Lung microvascular endothelial cell (primary cell): ENCODE results near the gene MAP2K4. TPM values are rescaled to one million over a fixed set of nuclear protein-coding genes. Genes with fewer than 3 reads are reported as not detected.
"Not testable (repeated sequence)": the region's sequence is repeated elsewhere in the genome, so short reads cannot be mapped to it uniquely, and the experiment has no call there.

ENCODE experiments used
- DNase-seq, 2 donors: peaks; one replicate each; pipeline versions ENCODE4 v3.0.0 to v3.0.0-alpha.2; 2010; ENCODE audit warnings: low read depth in 2 of 2
- total RNA-seq: library from RNA; depleted of rRNA; stranded (reverse); fragments of >200 nt; gene quantifications from 2 replicates; pipeline ENCODE4 v1.2.1, GENCODE V29; 2014

MAP2K4 gene
- total RNA-seq, result 22.2 and 22.4 TPM in 2 replicates

DNA sequence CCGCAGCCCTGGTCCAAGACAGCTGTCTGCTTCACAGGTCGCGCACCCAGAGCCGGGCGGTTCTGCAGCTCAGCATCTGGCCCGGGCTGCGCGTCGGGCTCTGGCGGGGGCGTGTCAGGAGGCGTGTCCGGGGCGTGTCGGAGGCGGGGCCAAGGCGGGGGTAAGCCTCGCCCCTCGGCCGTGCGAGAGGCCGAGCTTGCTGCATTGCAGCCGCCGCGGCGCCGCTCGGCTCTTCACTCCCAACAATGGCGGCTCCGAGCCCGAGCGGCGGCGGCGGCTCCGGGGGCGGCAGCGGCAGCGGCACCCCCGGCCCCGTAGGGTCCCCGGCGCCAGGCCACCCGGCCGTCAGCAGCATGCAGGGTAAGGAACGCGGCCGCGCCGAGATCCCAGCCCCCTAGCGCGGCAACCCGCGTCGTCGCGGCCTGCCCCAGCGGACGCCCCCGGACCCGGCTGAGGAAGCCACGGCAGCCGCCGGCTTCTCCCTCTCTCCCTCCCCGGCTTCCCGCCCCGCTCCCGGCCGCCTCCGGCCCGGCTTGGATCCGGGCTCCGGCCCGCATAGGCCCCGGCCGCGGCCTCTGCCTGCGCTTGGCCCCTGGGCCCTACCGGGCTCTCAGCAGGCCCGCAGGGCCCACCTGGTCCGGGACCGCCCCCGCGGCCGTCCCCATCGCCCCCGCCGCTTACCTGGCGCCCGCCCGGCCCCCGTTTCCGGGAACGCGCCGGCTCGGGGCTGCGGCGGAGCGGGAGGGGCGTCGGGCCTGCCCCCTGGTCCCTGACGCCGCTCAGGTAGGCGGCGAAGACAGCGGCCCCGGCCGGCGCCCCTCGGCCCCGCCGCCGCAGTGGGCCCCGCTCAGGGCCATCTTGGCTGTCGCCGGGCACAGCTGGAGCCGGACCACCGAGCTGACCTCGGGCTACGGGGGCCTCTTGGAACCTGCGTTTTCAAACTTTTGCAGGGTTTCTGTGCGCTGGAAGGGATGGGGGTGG lies at the start of gene MAP2K4:
MAP2K4 (plus strand) TSS at position 236 of the 981 bp plus-strand sequence; CDS start at position 246, 10 bp downstream.
- DNase-seq, result peak; percentile 91 to 93

DNA sequence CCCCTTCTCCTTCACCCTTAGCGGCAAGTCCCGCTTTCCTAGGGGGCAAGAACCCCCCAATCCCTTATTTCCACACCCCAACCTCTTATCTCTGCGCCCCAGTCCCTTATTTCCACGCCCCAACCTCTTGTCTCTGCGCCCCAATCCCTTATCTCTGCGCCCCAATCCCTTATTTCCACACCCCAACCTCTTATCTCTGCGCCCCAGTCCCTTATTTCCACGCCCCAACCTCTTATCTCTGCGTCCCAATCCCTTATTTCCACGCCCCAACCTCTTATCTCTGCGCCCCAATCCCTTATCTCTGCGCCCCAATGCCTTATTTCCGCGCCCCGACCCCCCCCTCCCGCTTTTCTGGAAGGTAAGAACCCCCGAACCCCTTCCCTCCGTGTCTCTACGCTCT lies 47.9 kb upstream of the MAP2K4 start:
- not testable (repeated sequence) for DNase-seq

DNA sequence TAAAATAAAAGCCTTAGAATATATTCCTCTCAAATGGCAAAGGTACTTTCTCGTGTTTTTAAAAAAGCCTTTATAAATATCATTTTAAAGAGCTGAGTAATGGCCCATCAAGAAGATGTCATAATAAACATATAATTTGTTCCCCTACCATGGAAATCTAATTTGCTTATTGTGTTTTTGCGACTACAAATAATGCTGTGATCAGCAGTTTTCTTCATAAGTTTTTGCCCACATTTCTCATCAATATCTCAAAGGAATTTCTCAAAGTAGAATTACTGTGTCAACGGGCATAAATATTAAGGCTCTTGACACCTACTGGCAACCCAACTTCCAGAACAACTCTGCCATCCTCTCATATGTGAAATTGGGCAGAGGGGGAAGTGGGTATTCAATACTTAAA lies 40.9 kb upstream of the MAP2K4 start:
- DNase-seq, result no peak

DNA sequence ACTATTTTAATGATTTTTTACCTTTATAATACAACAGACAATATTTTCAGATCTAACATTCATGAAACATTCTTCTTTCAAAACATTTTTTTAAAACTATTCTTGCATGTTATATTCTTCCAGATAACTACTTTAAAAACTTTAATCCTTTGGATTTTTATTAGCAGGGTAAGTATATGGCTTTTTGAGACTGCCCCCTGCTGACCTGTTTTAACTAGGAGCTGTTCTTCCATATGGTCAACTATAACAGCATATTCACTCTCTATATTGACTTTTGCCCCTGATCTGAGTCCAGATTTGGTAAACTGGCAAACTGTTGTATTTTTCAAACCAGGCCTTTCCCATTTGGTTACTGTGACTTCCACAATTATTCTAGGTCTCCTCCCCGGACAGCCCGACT lies 39.9 kb upstream of the MAP2K4 start:
- peak; percentile 8 to 16 for DNase-seq

DNA sequence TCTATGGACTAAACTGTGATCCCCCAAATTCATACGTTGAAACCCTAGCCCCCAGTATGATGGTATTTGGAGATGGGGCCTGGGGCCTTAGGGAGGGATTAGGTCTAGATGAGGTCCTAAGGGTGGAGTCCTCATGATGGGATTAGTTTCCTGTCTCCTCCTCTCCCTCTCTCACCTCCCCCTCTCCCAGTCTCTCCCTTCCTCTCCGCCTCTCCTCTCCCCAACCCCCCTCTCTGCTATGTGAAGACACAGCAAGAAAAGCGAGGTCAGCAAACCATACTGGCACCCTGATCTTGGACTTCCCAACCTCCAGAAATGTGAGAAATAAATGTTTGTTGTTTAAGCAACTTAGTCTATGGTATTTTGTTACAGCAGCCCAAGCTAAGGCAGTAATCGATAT lies 38.8 kb upstream of the MAP2K4 start:
- no peak for DNase-seq

DNA sequence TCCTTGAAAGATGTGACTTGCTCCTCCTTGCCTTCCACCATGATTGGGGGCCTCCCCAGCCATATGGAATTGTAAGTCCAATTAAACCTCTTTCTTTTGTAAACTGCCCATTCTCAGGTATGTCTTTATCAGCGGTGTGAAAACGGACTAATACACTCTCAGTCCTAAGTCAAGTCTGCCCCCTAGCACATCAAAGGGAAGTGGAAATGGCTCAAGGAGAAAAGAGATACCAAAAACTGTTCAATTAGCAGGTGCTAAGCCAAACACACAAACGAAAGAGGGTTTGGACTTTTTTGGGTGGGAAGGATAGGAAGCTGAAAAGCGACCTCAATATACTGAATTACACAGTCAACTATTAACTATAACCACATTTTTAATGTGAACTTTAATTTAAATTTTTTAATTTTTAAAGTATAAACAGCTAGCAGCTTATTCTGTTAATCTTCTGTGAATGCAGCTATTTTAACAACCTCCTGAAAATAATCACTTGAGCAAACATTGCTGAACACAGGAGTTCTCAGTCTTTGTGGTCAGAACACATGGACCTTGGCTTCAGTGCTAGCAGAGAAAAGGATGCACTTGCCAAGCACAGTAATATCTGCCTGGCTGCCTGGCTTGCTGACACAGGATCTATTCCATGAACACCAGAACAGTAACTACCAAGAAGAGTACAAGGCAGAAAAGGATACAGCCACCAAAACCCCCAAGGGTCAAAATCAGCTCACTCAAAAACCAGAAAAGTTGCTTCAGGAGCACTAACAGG lies 34.3 kb upstream of the MAP2K4 start:
- no peak for DNase-seq

DNA sequence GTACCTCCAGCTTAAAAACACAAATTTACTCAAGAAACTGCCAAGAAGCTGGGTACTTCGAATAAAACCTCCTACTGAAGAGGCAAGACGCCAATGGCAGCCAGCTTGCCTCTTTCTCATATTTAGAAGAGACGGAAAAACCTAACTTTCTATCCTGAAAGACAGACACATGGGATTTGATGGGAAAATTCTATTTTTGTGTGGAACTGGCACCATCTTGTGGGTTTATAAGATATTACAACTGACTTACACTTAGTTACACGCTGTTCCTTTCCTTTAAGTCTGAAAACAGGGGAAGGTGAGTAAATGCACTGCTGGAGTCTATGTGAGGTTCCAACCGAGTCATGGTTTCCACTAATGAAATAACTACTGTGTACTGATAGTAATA lies 33.7 kb upstream of the MAP2K4 start:
- peak; percentile 62 for DNase-seq

DNA sequence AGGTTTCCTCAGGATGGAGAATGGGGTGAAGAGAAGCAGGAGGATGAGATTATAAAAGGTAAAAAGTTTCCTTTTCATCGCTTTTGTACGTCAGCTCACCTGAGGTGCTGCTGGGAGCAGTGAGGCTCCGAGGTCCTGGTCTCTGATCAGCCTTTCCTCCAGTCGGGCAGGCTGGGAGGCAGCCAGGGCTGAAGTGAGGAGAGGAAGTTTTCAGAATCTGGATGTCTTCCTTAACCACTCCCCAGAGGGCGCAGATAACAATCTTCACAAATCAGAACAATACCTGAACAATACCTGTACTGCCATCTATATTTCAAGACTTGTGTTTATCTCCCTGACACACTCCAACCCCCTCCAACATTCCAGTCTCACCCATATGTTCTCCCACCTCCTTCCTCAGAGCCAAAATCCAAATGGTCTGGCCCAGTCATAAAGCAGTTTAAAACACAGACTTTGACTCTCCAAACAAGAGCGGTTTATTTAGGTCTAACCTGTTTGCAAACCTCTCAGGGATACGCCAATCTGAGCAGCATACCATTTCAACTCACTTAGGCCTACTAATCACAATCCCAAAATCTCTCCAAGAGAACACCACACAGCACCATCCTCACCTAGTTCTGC lies 30.2 kb upstream of the MAP2K4 start:
- DNase-seq, result no peak

DNA sequence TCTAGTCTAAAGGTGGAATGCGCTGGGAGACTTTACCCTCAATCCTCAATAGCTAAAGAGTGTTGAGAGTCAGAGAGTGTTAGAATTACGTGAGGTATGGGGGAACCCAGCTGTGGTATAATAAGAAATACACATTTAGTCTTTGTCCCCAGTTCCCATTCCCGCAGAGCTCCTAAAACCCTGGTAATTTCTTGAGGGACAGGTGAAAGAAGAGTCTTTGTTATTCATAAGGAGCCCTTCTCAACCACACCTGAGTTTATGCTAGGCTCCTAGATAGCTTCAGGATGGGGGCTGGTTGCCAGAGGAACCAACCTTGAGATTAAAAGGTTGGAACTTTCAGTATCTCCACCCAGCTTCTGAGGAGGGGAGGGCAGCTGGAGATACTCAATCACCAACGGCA lies 29.2 kb upstream of the MAP2K4 start:
- no peak for DNase-seq

DNA sequence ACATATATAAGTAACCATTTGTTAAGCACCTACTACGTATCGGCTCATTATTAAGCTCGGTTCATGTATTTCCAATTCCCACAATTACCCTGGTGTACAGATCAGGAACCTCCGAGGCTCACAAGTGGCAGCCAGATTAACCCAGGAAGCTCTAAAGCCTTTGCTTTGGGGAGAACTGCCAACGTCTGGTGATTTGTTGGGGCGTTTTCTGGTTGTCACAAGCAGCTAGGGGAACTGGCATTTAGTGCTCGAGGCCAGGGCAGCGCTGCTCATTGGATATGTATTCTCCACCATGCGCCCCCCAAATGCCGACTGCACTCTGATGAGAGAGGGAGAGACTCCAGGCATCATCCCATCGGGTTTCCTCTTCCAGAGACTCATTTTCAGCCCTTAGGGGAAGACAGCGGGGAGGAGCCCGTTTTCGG lies 23.9 kb upstream of the MAP2K4 start:
- peak; percentile 38 to 43 for DNase-seq

DNA sequence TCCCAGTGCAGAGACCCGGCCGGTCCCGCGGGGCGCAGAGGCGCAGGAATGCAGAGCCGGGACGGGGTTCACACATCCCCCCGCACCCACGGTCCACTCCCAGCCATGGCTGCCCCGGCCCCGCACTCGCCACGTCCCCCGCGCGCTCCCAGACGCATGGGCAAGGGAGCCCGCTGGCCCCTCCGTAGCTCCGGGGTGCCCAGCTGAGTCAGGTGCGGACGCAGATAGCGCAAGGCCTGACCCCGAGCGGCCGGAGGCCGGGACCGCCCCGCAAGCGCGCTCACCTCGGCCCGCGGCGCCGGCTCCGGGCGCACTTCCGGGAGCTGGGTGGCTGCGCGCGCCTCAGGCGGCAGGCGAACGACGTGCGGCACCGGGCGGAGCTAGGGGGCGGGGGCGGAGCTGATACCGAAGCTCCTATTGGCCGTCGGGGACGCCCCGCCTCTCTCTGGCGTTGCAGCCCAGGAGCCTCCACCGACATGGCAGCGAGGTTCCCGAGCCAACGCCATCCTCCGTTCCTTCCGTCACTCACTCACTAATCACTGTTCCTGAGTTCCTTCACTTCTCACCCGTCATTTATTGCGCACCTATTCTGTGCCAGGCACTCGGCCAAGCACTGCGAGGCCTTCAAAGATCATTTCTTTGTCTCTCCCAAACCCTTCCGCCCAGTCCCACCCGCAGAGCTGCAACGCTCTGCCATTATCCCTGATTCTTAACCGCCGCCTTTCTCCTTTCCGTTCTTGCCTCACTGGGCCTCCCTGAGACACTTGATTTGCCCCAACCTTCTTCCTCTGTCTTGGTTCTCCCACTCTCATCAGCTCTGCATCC lies 23.3 kb upstream of the MAP2K4 start, which contains the start of gene ZNF18:
ZNF18 (minus strand) TSS at position 329 of the 825 bp plus-strand sequence. CDS start 4,646 bp downstream, outside the sequence.
- peak; percentile 96 to 97 for DNase-seq

DNA sequence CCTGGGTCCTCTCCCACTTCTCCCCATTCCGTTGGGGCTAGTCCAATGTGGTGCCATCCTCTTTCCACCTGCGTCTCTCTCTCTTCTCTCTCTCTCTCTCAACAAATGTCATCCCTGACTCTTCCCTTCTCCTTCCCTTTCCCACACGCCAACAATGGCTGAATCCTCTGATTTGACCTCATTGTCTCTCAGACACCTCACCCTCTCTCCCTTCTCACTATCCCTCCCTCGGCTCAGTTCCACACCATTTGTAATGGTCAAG lies 22.8 kb upstream of the MAP2K4 start:
- DNase-seq, result peak in 1 of 2 donors; percentile 2

DNA sequence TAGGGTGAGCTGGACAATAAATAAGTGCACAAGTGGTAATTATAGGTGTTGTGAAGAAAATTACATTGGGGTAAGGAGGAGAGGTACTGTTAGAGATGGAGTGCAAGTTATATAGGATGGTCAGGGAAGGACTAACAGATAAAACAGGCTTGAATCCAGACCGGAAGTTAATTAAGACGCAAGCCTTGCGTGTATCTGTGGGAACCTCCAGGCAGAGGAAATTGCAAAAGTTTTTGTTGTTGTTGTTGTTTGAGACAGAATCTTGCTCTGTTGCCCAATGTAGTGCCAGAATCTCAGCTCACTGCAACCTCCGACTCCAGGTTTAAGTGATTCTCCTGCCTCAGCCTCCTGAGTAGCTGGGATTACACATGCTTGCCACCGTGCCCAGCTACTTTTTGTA lies 21.0 kb upstream of the MAP2K4 start:
- DNase-seq, result peak in 1 of 2 donors; percentile 8

DNA sequence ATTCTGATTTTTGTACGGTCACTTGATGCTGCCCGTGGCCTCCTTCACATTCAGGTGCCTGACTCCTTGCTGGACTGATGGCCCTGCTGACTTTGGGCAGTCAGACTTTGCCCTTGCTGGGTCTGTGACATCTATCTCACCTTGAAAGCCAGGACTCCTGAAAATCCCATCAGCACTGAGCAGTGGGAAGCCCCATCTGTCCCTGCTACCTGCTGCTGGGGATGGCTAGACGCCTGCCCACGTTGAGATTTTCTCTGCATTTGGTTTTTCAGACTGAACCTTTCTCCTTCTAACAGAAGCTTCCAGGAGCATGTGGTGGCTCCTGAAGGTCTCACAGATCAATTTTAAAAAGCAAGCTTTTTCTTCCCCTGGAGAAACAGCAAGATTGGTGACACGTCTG lies 13.2 kb upstream of the MAP2K4 start:
- no peak for DNase-seq

DNA sequence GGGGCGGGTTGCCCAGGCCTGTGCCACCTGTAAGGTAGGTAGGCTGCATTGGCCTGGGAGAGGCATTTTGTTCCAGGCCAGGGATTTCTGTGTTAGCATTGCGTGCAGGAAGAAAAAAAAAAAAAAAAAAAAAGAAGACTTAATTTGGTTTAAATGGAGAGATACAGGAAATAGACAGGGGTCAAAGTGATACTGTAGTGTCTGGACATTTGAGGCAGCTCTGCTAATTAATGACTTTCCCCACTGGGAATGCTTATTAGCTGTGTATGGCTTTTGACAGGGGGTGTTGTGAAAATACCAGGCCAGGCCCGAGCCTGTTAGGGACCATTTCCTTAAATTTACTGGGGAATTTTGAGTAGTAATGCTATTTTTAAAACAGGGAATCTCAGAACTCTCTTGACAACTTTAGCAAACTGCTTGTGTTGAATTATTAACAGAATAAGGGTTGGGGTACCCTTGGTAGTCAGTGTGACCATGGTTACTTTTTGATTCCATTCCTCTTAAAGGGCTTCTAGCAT lies 1.0 kb downstream of the MAP2K4 start:
- no peak for DNase-seq

DNA sequence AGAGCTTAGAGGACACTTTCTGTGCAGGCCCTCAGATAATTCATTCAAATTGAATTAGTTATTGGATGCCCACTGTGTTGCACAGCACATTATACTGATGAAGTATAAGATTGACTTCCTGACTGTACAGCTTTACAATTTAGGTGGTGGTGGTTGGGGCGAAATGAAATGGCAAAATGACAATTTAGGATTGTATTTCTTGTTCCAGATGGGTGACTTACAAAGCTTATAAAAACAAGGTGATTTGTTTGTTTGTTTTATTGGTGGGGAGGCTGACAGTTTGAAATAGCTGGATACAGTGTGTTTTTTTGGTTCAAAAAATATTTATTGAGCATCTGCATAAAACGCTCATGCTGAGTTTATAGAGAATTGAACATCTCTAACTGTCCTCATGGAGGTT lies 1.6 kb downstream of the MAP2K4 start:
- no peak for DNase-seq

DNA sequence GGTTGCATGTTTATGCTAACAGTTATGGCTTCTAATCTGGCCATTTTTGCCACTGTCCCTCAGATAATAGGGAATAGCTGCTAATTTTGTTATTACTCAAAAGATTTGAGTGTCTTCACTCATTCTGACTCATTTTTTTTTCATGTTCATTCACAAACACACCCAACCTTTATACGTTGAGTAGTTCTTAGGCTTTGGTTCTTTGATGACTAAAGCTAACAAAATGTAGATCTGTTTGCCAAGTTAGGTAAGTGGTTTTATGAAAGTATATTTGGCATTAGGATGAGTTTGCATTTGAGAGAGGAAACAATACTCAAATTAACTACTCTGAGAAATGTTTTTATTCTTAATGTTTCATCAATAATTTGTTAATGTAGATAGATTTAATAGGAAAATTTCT lies 3.6 kb downstream of the MAP2K4 start:
- DNase-seq, result peak in 1 of 2 donors; percentile 35

DNA sequence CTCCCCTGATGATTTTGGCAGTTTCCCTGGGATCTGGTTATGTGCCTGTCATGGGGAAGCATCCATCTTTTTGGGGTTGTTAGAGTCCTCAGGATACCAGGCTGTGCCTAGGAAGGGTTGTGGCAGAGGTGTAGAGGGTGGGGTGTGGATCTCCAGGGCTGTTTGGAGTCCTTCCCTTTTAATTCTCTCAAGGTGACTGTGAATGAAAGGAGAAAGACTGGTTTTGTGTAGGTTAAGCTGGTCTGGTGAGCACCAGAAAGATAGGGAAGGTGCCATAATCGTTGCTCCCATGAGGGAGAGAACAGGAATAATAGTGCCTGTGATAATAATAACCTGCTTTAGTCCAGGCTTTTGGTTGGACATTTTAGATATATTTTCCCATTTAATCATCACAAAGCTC lies 7.0 kb downstream of the MAP2K4 start:
- DNase-seq, result no peak

DNA sequence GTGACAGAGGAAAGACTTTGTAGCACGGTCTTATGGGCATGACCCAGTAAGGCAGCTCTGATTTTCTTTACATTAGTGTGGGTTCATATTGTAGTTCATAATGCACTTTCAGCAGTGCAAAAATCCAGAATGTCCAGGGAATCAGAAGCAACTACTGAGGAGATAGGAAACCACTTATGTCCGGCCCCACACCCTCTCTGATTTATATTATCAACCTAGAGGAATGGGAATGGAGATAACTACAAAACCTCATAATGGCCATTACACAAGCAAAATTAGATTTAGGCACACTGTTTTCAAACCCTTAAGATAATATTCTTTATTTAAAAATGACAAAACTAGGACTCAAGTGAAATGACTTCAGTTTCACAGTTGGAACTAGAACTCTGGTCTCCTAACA lies 7.9 kb downstream of the MAP2K4 start:
- no peak for DNase-seq

DNA sequence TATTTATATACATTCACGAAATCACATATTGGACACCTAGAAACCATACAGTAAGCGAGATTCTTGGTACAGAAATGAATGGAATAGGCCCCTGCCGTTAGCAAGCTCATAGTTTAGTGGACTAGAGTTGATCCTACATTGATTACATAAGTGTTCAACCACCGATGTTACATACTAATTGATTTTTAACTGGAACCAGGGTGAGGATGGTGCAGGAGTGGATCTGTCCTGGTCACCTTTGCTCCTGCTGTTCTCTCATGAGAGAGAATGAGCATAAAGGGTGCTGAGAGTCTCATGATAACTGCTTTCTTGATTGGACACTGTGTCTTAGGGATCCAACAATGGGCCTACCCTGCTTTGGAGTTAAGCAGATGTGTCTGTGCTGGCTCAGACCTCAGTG lies 13.9 kb downstream of the MAP2K4 start:
- DNase-seq, result no peak

DNA sequence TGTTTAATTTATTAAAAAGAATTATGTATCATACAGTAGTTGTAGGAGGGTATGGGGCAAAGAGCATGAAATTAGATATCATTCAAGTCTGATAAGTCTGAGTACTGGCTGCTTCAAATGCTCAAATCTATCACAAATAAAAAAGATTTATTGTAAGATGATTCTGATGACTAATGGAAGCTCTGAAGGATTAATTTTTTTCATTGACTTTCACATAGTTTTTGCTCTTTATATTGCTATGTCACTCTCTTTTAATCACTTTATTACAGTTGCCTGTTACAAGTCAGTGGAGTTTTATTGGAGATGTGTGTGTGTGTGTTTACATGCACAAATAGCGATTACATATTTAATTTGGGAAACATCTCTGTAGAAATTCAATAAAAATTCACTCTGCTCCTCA lies 15.0 kb downstream of the MAP2K4 start:
- DNase-seq, result no peak
